NCI-H748 treated with DMSO at 0.1 percent for 48 hours (cell line): Measurements from ENCODE around the gene RAB3C.
"Not testable (repeated sequence)": the region's sequence is repeated elsewhere in the genome, so short reads cannot be mapped to it uniquely, and the experiment has no call there.

Experiments used
- DNase-seq: peaks from one replicate; lab custom pipeline; 2025; lab: John Stamatoyannopoulos, UW

RAB3C gene

DNA sequence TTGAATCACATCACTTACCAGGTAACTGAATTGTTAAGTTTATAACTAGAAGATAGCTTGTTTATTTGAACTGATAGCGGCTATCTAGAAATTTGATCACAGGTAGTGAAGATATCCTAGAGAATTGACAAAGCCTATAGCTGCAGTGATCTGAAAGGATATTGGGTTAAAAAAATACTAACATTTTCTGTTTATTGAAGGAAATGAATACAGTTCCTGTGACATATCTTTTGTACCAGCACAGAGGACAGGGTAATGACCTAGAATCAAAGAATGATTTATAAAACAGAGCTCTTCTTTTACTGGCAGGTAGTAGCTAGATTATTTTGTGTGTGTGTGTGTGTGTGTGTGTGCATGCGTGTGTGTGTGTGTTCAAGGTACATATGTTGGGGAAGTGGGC is 94.8 kb downstream of the RAB3C start:
- no peak for DNase-seq

DNA sequence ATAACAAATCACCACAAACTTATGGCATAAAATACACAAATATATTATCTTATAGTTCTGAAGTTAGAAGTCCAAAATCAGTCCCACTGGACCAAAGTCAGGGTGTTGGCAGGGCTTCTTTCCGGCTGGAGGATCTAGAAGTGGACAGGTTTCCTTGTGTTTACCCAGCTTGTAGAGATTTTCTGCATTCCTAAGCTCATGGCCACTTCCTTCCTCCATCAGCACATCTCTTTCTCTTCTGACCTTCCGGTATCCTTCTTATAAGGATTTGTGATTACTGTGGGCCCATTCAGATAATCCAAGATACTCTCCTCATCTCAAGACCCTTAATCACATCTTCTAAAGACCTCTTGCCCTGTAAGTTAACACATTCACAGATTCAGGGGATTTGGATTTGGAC is 97.6 kb downstream of the RAB3C start:
- no peak for DNase-seq

GRCh38 chr5:58681943-58682342 is 99.1 kb downstream of the RAB3C start:
- no peak for DNase-seq

- DNase-seq: no peak
Observed at GRCh38 chr5:58683567-58683966, 100.7 kb downstream of the RAB3C start.

- no peak for DNase-seq
Observed at GRCh38 chr5:58687079-58687478, 104.2 kb downstream of the RAB3C start.

DNA sequence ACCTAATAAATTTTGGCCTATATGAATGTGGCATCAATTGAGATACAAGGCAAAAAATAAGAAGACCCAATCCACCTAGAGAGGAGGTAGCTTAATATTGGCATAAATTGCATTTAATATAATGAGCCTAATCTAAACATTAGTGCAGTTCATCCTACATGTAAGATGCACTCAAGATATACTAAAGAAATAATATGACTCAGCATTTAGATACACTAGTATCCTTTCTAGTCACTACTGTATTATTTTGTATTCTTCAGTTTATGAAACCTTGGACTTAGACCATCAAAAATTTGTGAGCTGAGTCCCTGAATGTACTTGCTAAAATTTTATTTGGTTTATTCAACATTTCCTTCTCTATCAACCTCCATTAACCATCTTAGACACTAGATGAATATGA is 104.7 kb downstream of the RAB3C start:
- no peak for DNase-seq

DNA sequence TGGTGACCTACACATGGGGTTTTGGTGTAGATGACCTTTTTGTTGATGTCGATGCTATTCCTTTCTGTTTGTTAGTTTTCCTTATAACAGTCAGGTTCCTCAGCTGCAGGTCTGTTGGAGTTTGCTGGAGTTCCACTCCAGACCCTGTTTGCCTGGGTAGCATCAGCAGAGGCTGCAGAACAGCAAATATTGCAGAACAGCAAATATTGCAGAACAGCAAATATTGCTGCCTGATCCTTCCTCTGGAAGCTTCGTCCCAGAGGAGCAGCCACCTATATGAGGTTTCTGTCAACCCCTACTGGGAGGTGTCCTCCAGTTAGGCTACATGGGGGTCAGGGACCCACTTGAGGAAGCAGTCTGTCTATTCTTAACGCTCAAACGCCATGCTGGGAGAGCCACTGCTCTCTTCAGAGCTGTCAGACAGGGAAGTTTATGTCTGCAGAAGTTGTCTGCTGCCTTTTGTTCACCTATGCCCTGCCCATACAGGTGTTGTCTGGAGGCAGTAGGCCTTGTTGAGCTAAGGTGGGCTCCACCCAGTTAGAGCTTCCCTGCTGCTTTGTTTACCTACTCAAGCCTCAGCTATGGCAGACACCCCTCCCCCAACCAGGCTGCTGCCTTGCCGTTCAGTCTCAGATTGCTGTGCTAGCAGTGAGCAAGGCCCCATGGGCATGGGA is 116.3 kb downstream of the RAB3C start:
- DNase-seq: peak; percentile 34

- no peak for DNase-seq
Observed at GRCh38 chr5:58699762-58700118, 116.9 kb downstream of the RAB3C start.

DNA sequence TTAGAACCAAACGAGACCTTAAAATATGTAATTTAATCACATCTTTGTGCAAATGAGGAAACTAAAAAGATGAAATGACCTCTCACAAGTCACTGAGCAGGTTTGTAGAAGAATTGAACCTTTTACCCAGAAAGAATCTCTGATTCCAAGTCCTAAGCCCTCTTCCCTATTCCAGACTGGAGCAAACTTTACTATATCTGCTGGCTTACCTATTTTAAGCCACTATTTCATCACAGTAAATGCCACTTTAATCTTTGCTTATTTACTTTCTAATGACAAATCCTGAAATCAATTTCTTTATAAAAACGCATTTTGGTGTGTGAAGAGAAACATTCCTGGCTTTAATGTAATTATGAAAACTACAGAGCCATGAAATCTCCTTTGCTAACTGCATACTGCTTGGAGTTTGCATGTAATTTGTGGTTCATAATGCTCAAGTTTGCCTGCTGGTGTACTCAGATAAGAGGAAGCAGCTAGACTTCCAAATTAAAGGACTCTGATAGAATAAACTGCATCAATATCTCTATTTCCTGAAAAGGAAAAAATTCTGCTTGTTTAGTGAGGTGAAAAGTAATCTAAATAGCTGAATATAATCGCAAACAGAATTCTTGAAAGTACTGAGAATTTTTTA is 121.2 kb downstream of the RAB3C start:
- DNase-seq: no peak

DNA sequence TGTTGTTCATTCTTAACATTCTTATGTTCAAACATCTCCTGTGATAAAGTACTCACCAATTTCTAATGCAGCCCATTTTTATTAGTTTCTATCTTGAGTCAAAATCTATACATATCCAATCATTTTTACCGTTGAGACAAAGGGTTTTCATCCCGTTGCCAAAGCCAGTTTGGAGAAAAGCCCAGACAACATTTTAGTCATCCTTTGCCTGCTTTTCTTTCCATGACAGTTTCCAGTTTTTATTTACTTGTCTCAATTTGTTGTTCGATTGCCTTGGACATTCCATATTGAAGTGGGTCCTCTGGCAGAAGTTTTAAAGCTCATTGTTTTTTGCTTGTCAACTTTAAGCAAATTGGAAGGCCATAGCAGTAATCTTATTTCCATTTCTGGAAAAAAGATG is 123.9 kb downstream of the RAB3C start:
- DNase-seq: no peak

- DNase-seq: no peak
Observed at GRCh38 chr5:58708456-58708855, 125.6 kb downstream of the RAB3C start.

GRCh38 chr5:58710425-58710824 is 127.5 kb downstream of the RAB3C start:
- not testable (repeated sequence) for DNase-seq

- DNase-seq: no peak
Observed at GRCh38 chr5:58710871-58711270, 128.0 kb downstream of the RAB3C start.

GRCh38 chr5:58711965-58712364 is 129.1 kb downstream of the RAB3C start:
- no peak for DNase-seq

GRCh38 chr5:58714046-58714445 is 131.2 kb downstream of the RAB3C start:
- no peak for DNase-seq

- DNase-seq: no peak
Observed at GRCh38 chr5:58715997-58716656, 133.3 kb downstream of the RAB3C start.

DNA sequence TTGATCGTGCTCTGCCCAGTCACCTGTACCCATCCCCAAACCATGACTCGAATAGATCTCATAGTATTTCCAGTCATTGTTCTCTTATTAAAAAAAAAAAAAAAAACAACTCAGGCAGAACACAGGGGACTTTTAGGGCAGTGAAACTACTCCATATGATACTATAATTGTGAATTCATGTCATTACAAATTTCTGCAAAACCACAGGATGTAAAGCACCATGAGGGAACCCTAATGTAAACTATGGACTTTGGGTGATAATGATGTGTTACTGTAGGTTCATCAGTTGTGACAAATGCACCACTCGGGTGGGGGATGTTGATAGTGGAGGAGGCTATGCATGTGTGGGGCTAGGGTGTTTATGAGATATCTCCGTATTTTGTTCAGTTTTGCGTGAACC is 133.8 kb downstream of the RAB3C start:
- DNase-seq: no peak

- DNase-seq: peak; percentile 65
Observed at GRCh38 chr5:58717303-58718007, 134.6 kb downstream of the RAB3C start.

DNA sequence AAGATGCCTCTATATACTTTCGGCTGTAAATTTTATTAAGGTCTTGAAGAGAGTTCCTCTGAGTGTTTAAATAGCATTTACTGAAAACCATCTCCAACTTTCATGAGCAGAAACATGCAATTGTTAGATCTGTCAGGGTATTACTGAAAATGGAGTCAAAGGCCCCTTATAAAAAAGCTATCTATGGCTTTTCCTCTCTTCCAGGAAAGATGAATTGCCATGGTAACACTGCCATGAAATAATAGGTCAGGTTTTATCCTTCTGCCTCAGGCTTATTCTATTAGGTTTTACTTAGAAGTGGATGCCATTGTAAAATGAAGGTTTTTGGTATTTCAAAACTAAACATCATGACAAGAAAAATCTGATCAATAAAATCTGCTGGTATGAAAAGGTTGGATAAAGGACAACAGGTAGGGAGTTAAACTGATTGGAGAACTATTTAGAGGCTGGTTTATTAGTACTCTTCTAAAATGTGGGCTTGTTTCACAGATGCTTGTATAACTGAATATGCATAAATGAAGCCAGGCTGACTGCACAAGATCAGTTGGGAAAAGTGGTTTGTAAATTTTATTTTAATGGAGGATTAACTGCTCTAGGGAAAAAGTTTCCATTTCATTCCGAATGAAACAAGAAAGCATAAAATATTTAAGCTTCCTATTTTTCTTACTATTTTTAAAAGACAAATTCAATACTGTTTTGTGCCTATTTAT is 135.5 kb downstream of the RAB3C start:
- no peak for DNase-seq

- no peak for DNase-seq
Observed at GRCh38 chr5:58722160-58722559, 139.3 kb downstream of the RAB3C start.

DNA sequence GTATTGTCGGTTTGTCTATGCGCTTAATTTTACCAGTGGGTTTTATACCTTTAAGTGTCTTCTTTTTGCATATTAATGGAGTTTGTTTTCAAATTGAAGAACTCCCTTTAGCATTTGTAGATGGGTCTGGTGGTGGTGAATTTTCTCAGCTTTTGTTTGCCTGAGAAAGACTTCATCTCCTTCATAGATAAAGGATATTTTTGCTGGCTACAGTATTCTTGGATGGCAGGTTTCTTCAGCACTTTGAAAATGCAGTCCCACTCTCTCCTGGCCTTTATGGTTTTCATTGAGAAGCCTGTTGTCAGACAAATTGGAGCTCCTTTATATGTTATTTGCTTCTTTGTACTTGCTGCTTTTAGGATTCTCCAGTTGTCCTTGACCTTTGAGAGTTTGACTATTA is 142.1 kb downstream of the RAB3C start:
- DNase-seq: no peak

- DNase-seq: no peak
Observed at GRCh38 chr5:58731641-58732040, 148.8 kb downstream of the RAB3C start.
